ENCODE results near the gene TENT5A.
A peak's percentile ranks its signal among the peaks of the same experiment; 100 is the strongest.
"Not testable (repeated sequence)": the region's sequence is repeated elsewhere in the genome, so short reads cannot be mapped to it uniquely, and the experiment has no call there.

The TENT5A gene

DNA sequence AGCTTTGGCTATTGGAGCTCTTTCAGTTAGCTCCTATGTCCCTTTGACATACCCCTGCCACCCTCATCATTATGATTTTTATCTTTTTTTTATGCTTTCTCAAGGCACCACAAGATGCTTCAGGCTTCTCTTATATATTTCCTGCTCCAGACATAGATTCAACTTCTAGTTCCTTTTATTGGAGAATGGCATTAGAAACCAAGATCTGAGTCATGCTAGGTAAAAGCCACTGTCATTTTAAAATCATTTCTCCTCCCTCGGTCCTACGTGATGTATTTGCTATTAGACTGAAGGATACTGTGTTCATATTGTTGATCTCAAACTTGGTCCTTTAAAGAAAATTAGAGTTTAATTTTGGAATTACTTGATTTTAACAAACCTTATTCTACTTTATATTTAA, 8.3 kb downstream of the TENT5A start:
- TF ChIP-seq, protein P1, sequence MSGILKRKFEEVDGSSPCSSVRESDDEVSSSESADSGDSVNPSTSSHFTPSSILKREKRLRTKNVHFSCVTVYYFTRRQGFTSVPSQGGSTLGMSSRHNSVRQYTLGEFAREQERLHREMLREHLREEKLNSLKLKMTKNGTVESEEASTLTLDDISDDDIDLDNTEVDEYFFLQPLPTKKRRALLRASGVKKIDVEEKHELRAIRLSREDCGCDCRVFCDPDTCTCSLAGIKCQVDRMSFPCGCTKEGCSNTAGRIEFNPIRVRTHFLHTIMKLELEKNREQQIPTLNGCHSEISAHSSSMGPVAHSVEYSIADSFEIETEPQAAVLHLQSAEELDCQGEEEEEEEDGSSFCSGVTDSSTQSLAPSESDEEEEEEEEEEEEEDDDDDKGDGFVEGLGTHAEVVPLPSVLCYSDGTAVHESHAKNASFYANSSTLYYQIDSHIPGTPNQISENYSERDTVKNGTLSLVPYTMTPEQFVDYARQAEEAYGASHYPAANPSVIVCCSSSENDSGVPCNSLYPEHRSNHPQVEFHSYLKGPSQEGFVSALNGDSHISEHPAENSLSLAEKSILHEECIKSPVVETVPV (CRISPR knock-in tag; IDR thresholded peaks at IDR 0.05), result no peak
- TF ChIP-seq, protein P2, sequence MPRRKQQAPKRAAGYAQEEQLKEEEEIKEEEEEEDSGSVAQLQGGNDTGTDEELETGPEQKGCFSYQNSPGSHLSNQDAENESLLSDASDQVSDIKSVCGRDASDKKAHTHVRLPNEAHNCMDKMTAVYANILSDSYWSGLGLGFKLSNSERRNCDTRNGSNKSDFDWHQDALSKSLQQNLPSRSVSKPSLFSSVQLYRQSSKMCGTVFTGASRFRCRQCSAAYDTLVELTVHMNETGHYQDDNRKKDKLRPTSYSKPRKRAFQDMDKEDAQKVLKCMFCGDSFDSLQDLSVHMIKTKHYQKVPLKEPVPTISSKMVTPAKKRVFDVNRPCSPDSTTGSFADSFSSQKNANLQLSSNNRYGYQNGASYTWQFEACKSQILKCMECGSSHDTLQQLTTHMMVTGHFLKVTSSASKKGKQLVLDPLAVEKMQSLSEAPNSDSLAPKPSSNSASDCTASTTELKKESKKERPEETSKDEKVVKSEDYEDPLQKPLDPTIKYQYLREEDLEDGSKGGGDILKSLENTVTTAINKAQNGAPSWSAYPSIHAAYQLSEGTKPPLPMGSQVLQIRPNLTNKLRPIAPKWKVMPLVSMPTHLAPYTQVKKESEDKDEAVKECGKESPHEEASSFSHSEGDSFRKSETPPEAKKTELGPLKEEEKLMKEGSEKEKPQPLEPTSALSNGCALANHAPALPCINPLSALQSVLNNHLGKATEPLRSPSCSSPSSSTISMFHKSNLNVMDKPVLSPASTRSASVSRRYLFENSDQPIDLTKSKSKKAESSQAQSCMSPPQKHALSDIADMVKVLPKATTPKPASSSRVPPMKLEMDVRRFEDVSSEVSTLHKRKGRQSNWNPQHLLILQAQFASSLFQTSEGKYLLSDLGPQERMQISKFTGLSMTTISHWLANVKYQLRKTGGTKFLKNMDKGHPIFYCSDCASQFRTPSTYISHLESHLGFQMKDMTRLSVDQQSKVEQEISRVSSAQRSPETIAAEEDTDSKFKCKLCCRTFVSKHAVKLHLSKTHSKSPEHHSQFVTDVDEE (CRISPR knock-in tag; IDR thresholded peaks at IDR 0.05), result no peak
- TF ChIP-seq ZNF565 (CRISPR knock-in tag; conservative IDR thresholded peaks at IDR 0.05; ENCODE audit: low read depth), result no peak
- ATAC-seq, result no peak

DNA sequence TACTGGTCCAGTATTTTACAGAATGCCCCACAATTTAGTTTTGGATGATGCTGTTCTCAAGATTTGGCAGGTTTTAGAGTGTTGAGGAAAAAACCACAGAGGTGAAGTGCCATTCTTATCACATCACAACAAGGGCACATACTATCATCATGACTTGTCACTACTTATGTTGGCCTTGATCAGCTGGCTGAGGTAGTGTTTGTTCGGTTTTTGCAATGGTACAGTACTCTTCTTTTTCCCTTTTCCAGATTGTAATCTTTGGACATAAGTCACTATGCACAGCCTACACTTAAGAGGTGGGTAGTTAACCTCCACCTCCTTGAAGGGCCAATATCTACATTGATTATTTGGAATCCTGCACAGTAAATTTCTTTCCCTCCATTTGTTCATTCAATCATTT, 8.8 kb downstream of the TENT5A start:
- no peak; the same call in 2 of the 3 replicates for ATAC-seq
- TF ChIP-seq, protein P1 (CRISPR knock-in tag; IDR thresholded peaks at IDR 0.05), result no peak
- TF ChIP-seq, protein P3, sequence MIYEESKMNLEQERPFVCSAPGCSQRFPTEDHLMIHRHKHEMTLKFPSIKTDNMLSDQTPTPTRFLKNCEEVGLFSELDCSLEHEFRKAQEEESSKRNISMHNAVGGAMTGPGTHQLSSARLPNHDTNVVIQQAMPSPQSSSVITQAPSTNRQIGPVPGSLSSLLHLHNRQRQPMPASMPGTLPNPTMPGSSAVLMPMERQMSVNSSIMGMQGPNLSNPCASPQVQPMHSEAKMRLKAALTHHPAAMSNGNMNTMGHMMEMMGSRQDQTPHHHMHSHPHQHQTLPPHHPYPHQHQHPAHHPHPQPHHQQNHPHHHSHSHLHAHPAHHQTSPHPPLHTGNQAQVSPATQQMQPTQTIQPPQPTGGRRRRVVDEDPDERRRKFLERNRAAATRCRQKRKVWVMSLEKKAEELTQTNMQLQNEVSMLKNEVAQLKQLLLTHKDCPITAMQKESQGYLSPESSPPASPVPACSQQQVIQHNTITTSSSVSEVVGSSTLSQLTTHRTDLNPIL (CRISPR knock-in tag; IDR thresholded peaks at IDR 0.05; ENCODE audit: low read depth), result peak; percentile 25; the same call in 1 of the 2 replicates

DNA sequence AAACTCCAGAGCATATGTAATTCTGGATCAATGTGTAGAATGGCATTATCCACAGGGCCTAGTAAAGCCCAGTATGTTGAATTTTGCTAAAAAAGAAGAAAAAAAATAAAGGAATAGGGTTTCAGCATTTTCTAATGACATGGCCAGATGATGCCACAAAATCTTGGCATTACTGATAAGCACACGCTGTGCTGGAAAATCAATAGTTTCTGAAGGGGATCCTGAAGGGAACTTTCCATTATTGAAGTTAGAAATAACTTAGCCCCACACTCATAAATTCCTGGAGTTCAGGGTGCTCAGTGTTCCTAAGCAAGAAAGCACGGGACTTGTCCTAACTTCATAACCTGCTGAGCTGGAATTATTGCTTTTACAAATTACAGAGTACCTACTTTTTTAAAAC, 10.8 kb downstream of the TENT5A start:
- TF ChIP-seq OSR1 (CRISPR knock-in tag; IDR thresholded peaks at IDR 0.05), result no peak
- no peak for ATAC-seq

DNA sequence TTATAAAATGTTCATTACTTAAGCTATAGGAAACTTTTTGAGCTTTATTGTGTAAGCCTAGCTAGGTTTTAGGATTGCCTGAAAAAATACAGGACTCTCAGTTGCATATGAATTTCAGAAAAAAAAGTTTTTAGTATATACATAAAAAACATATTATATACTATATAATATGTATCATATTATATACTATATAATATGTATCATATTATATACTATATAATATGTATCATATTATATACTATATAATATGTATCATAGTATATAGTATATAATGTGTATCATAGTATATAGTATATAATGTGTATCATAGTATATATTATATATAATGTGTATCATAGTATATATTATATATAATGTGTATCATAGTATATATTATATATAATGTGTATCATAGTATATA, 11.9 kb downstream of the TENT5A start:
- ATAC-seq, result not testable (repeated sequence)

DNA sequence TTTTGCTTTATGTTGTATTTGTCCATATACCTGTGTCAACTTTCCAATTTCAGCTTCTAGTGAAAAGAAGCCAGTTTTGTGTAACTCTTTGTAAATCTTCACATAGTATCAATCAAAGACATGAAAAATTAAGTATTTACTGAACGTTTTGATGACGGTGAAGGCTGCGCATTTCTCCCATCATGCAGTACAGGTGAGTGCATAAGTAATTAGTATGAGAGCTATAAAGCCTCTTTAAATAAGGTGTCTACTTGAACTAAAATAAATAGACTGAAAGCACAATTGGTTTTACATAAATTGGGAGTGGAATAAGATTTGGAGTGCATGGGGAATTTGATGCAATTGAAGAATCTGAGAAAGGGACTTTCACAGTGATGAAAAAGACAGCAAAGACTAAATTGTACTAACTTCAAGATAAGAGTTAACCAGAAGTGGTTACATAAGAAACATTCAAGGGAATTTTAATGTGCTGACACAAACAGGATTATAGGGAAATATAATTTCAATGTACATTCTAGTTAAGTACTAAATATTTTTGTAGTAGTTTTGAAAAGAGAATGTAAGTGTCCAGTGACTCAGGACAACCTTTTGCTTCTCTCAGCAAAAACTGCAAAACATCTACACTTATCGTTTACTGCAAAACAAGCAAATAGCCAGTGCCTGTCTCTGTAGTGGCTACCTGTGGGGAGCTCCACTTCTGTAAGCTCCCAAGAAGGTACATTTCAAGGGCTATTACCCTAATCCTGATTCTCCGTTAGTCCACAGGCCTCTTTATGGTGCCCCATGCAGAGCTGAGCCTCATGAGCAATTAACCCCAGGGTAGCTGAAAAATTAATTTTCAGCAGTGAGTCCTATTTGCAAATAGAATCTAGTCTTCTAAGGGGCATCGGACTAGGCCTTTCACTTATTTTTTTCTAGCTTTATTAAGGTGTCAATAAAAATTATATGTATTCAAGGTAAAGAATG, 13.0 kb downstream of the TENT5A start:
- ATAC-seq, result no peak
- no peak for TF ChIP-seq ZNF70 (CRISPR knock-in tag; IDR thresholded peaks at IDR 0.05)
- TF ChIP-seq, protein P2 (CRISPR knock-in tag; IDR thresholded peaks at IDR 0.05), result no peak
- no peak for TF ChIP-seq GLIS3 (CRISPR knock-in tag; IDR thresholded peaks at IDR 0.05)
- TF ChIP-seq TOX (CRISPR knock-in tag; IDR thresholded peaks at IDR 0.05; ENCODE audit: borderline replicate concordance), result no peak
- TF ChIP-seq, protein P1 (CRISPR knock-in tag; IDR thresholded peaks at IDR 0.05), result no peak
- TF ChIP-seq CSDC2 (CRISPR knock-in tag; IDR thresholded peaks at IDR 0.05), result no peak
- TF ChIP-seq ZC3H10 (CRISPR knock-in tag; IDR thresholded peaks at IDR 0.05), result no peak
- no peak for TF ChIP-seq ZNF8 (CRISPR knock-in tag; IDR thresholded peaks at IDR 0.05)
- no peak for TF ChIP-seq ARNTL (CRISPR knock-in tag; IDR thresholded peaks at IDR 0.05; ENCODE audit: borderline replicate concordance, low read depth)
- no peak for TF ChIP-seq ZFP3 (CRISPR knock-in tag; IDR thresholded peaks at IDR 0.05)
- TF ChIP-seq OSR1 (CRISPR knock-in tag; IDR thresholded peaks at IDR 0.05), result no peak
- no peak for TF ChIP-seq SNAI2 (CRISPR knock-in tag; IDR thresholded peaks at IDR 0.05)
